Measurements from ENCODE around the gene CPOX. TPM values are rescaled to one million over a fixed set of nuclear protein-coding genes. Genes with fewer than 3 reads are reported as not detected.

The CPOX gene
- total and polyA plus RNA-seq, 2 experiments from 2014 or later: 13.3 to 38.3 TPM

DNA sequence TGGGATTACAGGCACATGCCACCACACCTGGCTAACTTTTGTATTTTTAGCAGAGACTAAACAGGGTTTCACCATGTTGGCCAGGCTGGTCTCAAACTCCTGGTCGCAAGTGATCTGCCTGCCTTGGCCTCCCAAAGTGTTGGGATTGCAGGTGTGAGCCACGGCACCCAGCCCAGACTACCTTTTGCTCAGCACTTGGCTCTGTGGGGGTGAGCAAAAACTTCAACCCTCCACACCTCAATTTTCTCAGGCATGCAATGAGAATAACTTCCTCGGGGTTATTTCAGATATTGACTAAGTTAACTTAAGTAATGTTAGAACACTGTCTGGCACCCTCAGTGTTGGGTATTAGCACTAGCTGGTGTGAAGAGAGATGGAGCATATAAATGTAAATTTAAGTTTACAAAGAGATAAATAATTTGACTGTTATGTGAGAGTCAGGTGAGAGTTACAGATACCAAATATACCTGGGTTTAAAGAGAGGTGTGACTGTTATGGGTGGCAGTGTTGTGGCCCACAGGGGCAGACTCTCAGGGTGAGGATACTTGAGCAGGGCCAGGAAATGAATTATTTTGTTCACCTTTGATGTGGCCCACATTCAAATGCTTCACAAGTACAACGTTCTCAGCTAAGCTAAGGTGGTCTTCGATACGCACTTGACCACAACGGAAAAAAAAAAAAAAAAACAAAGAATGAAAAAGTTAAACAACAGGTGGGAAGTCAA lies 29.0 kb downstream of the CPOX start:
- H3K4me2 ChIP-seq: no peak overlapping the region
- H3F3A ChIP-seq (replicated peaks; ENCODE audit: low read depth): no peaks in the 10 kb centered on the region
- H3K4me3 Mint-ChIP-seq: no peak overlapping the region
- no peak for TF ChIP-seq EZH2 (IDR thresholded peaks at IDR 0.05; ENCODE audit: low read depth, unreplicated experiment)
- TF ChIP-seq ZNF114 (CRISPR knock-in tag; IDR thresholded peaks at IDR 0.05): no peak
- TF ChIP-seq REST (IDR thresholded peaks at IDR 0.05; ENCODE audit: unreplicated experiment): no peak
- TF ChIP-seq, protein P1, sequence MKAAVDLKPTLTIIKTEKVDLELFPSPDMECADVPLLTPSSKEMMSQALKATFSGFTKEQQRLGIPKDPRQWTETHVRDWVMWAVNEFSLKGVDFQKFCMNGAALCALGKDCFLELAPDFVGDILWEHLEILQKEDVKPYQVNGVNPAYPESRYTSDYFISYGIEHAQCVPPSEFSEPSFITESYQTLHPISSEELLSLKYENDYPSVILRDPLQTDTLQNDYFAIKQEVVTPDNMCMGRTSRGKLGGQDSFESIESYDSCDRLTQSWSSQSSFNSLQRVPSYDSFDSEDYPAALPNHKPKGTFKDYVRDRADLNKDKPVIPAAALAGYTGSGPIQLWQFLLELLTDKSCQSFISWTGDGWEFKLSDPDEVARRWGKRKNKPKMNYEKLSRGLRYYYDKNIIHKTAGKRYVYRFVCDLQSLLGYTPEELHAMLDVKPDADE (IDR thresholded peaks at IDR 0.05): no peak
- TF ChIP-seq, protein P2, sequence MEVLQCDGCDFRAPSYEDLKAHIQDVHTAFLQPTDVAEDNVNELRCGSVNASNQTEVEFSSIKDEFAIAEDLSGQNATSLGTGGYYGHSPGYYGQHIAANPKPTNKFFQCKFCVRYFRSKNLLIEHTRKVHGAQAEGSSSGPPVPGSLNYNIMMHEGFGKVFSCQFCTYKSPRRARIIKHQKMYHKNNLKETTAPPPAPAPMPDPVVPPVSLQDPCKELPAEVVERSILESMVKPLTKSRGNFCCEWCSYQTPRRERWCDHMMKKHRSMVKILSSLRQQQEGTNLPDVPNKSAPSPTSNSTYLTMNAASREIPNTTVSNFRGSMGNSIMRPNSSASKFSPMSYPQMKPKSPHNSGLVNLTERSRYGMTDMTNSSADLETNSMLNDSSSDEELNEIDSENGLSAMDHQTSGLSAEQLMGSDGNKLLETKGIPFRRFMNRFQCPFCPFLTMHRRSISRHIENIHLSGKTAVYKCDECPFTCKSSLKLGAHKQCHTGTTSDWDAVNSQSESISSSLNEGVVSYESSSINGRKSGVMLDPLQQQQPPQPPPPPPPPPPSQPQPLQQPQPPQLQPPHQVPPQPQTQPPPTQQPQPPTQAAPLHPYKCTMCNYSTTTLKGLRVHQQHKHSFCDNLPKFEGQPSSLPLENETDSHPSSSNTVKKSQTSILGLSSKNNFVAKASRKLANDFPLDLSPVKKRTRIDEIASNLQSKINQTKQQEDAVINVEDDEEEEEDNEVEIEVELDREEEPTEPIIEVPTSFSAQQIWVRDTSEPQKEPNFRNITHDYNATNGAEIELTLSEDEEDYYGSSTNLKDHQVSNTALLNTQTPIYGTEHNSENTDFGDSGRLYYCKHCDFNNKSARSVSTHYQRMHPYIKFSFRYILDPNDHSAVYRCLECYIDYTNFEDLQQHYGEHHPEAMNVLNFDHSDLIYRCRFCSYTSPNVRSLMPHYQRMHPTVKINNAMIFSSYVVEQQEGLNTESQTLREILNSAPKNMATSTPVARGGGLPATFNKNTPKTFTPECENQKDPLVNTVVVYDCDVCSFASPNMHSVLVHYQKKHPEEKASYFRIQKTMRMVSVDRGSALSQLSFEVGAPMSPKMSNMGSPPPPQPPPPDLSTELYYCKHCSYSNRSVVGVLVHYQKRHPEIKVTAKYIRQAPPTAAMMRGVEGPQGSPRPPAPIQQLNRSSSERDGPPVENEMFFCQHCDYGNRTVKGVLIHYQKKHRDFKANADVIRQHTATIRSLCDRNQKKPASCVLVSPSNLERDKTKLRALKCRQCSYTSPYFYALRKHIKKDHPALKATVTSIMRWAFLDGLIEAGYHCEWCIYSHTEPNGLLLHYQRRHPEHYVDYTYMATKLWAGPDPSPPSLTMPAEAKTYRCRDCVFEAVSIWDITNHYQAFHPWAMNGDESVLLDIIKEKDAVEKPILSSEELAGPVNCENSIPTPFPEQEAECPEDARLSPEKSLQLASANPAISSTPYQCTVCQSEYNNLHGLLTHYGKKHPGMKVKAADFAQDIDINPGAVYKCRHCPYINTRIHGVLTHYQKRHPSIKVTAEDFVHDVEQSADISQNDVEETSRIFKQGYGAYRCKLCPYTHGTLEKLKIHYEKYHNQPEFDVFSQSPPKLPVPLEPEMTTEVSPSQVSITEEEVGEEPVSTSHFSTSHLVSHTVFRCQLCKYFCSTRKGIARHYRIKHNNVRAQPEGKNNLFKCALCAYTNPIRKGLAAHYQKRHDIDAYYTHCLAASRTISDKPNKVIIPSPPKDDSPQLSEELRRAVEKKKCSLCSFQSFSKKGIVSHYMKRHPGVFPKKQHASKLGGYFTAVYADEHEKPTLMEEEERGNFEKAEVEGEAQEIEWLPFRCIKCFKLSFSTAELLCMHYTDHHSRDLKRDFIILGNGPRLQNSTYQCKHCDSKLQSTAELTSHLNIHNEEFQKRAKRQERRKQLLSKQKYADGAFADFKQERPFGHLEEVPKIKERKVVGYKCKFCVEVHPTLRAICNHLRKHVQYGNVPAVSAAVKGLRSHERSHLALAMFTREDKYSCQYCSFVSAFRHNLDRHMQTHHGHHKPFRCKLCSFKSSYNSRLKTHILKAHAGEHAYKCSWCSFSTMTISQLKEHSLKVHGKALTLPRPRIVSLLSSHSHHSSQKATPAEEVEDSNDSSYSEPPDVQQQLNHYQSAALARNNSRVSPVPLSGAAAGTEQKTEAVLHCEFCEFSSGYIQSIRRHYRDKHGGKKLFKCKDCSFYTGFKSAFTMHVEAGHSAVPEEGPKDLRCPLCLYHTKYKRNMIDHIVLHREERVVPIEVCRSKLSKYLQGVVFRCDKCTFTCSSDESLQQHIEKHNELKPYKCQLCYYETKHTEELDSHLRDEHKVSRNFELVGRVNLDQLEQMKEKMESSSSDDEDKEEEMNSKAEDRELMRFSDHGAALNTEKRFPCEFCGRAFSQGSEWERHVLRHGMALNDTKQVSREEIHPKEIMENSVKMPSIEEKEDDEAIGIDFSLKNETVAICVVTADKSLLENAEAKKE (CRISPR knock-in tag; IDR thresholded peaks at IDR 0.05): no peak
- TF ChIP-seq EZH2phosphoT487 (IDR thresholded peaks at IDR 0.05; ENCODE audit: unreplicated experiment): no peak
- TF ChIP-seq, protein P3, sequence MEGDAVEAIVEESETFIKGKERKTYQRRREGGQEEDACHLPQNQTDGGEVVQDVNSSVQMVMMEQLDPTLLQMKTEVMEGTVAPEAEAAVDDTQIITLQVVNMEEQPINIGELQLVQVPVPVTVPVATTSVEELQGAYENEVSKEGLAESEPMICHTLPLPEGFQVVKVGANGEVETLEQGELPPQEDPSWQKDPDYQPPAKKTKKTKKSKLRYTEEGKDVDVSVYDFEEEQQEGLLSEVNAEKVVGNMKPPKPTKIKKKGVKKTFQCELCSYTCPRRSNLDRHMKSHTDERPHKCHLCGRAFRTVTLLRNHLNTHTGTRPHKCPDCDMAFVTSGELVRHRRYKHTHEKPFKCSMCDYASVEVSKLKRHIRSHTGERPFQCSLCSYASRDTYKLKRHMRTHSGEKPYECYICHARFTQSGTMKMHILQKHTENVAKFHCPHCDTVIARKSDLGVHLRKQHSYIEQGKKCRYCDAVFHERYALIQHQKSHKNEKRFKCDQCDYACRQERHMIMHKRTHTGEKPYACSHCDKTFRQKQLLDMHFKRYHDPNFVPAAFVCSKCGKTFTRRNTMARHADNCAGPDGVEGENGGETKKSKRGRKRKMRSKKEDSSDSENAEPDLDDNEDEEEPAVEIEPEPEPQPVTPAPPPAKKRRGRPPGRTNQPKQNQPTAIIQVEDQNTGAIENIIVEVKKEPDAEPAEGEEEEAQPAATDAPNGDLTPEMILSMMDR (conservative IDR thresholded peaks at IDR 0.05; ENCODE audit: low read depth in 2 of 2): no peak
- no peak for TF ChIP-seq ZNF331 (CRISPR knock-in tag; IDR thresholded peaks at IDR 0.05; ENCODE audit: low read depth)
- no peak for TF ChIP-seq STAT1 (IDR thresholded peaks at IDR 0.05; ENCODE audit: unreplicated experiment)
- TF ChIP-seq NANOG (IDR thresholded peaks at IDR 0.05; ENCODE audit: borderline replicate concordance): no peak
- no peak for TF ChIP-seq JUNB (IDR thresholded peaks at IDR 0.05; ENCODE audit: unreplicated experiment)
- TF ChIP-seq POLR2AphosphoS5 (IDR thresholded peaks at IDR 0.05; ENCODE audit: low read depth): no peak
- TF ChIP-seq CREB1 (CRISPR knock-in tag; IDR thresholded peaks at IDR 0.05; ENCODE audit: low read depth): no peak
- no peak for ATAC-seq
- H3K27ac Mint-ChIP-seq: no peak overlapping the region
- H3K36me3 Mint-ChIP-seq (ENCODE audit: low read depth): no peaks in the 10 kb centered on the region
- no peaks in the 10 kb centered on the region for H3K4me1 Mint-ChIP-seq
- H3K27me3 ChIP-seq (ENCODE audit: insufficient read depth): no peaks in the 10 kb centered on the region
- no peak overlapping the region for H3K27ac ChIP-seq (ENCODE audit: low read depth)
- H3K79me2 ChIP-seq (replicated peaks; ENCODE audit: insufficient read depth): no peaks in the 10 kb centered on the region
- no peaks in the 10 kb centered on the region for H3K4me1 ChIP-seq (ENCODE audit: insufficient read depth)
- H3K4me3 ChIP-seq: no peak overlapping the region
- no peaks in the 10 kb centered on the region for H3K27me3 Mint-ChIP-seq (ENCODE audit: insufficient read depth, low read depth, poor library complexity)
- H3K36me3 ChIP-seq (ENCODE audit: insufficient read depth): no peaks in the 10 kb centered on the region
- H4K20me1 ChIP-seq (replicated peaks; ENCODE audit: insufficient read depth): no peaks in the 10 kb centered on the region
- no peak overlapping the region for H2AFZ ChIP-seq
- no peaks in the 10 kb centered on the region for H3K9me2 ChIP-seq (ENCODE audit: insufficient read depth)
- no peaks in the 10 kb centered on the region; the same call in 2 of the 3 replicates for H3K9me3 Mint-ChIP-seq
- no peak for DNase-seq (ENCODE audit: low spot score)

All from GM23338 (cell line).